Activated CD4-positive, alpha-beta T cell treated with anti-CD3 and anti-CD28 coated beads, Interleukin-2, Interleukin-4, amounts not matched to agents 100 ng/mL and 50 ng/mL, durations not matched to agents 16 hours and 8 hours (primary cell): ENCODE data around the gene MRPL21.
A peak's percentile ranks its signal among the peaks of the same experiment; 100 is the strongest.

Source experiments
- DNase-seq: peaks from one replicate; pipeline ENCODE4 v3.0.0-alpha.2; 2020; ENCODE audit warnings: low spot score

MRPL21 gene

DNA sequence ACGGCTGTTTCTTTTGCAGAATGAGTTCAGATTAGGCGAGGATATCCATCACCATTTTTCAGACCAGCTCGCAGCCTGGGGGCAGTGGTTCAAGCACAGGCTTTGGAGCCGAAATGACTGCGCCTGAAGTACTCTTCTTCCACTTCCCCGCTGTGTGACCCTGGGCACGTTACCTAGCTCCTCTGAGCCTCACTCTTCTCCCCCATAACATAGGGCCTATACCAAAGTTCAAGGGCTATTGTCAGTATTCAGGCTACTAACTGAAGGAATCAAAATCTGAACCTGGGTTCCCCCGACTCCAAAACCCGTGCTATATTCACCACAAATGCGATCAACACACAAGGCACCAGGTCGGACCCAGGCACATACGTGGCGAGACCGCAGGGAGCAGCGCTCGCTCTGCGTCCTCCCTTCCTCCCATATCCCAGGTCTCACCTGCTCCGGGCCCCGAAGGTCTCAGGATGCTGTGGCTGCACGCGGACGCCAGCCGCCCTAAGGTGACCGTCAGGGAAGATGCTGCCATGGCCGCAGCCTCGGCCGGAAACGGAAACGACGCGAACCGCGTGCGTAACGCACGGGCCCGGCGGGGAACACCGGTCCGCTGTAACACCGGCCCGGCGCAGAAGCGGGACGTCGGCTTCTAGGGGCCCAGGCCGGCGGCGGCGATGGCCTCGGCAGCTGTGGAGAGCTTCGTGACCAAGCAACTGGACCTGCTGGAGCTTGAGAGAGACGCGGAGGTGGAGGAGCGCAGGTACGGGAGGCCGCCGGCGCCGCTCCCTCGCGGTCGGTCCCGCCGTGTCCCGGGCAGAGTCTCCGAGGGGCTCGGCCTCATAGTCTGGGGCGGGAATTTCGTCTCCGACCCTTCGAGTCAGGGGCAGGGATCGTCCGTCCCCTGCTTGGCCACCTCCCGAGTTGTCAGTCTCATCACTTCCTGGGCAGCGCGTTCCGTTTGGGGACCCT, at the start of gene MRPL21, which contains the start of gene IGHMBP2:
TSS of gene MRPL21 (minus strand) at position 545 of the 960 bp plus-strand sequence. CDS start at position 523, 22 bp downstream.
TSS of gene IGHMBP2 (plus strand) at position 604 of the 960 bp plus-strand sequence. CDS start at position 666, 62 bp downstream.
- DNase-seq, result peak; percentile 88

DNA sequence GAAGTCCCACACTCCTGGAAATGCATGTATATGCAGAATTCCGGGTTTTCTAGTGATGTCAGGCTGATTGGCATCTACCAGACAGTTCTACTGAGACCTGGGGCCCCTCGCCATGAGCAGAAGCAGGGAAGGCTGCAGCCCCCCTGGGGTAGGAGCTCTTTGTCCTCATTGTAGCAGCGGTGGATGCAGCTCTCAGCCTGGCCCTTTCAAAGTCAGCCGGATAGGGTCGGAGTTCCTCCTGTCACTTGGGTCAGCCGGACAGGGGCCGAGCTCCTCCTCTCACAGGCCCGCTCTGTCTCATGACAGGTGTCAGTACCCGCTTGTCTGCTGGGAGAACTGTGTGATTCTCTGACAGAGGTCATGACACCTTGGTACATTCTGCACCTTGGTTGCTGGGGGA, 47.1 kb upstream of the MRPL21 start:
- DNase-seq, result no peak

- DNase-seq, result no peak
Measured at GRCh38 chr11:68950270-68950669, 46.6 kb upstream of the MRPL21 start.

- DNase-seq, result no peak
Measured at GRCh38 chr11:68948935-68949334, 45.3 kb upstream of the MRPL21 start.

DNA sequence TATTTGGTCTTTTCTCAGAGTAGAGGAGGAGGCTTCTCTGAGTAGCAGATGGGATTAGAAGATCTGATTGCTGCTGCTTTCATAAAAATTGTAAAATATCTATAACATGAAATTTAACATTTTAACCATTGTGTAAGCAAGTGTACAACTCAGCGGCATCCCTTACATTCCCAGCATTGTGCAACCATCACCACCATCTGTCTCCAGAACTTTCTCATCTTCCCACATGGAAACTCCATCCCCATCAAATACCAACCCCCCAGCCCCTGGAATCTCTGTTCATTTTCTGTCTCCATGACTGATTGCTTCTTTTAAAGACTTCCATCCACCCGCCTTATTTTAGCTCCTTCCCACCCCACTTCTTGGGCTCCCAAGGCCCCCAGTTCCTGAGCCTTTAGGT, 44.9 kb upstream of the MRPL21 start:
- no peak for DNase-seq

GRCh38 chr11:68947151-68947550, 43.5 kb upstream of the MRPL21 start:
- no peak for DNase-seq

DNA sequence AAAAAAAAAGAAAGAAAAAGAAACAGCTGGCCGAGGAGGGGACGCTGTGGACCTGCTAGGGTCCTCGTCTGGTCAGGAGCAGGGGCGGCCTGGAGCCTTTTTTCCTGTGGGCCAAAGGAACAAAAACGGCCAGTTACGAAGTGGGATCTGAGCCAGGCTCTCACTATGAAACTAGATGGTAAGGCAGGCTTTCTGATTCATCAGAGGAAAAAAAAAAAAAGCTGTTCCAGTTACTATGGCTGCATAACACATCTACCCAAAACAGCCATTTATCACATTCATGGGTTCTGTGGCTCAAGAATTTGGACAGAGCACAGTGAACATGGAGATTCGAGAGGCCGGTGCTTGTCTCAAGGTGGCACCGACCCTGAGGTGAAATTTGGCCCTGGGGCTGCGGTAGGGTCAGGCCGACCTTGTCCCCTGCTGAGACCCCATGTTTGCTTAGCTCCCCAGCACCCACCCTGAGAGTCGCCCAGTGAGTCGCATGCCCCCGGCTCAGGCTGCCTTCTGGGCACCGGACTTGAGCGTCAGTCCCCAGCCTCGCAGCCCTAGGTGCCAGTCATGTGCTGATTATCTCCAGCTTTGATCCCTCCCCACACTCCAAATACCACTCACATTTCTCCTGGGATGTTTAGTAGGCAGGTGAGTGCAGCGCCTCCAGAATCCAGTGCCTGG, 42.9 kb upstream of the MRPL21 start:
- DNase-seq, result no peak

- DNase-seq, result no peak
Measured at GRCh38 chr11:68942751-68943271, 39.2 kb upstream of the MRPL21 start.

- DNase-seq, result no peak
Measured at GRCh38 chr11:68942095-68942620, 38.5 kb upstream of the MRPL21 start.

DNA sequence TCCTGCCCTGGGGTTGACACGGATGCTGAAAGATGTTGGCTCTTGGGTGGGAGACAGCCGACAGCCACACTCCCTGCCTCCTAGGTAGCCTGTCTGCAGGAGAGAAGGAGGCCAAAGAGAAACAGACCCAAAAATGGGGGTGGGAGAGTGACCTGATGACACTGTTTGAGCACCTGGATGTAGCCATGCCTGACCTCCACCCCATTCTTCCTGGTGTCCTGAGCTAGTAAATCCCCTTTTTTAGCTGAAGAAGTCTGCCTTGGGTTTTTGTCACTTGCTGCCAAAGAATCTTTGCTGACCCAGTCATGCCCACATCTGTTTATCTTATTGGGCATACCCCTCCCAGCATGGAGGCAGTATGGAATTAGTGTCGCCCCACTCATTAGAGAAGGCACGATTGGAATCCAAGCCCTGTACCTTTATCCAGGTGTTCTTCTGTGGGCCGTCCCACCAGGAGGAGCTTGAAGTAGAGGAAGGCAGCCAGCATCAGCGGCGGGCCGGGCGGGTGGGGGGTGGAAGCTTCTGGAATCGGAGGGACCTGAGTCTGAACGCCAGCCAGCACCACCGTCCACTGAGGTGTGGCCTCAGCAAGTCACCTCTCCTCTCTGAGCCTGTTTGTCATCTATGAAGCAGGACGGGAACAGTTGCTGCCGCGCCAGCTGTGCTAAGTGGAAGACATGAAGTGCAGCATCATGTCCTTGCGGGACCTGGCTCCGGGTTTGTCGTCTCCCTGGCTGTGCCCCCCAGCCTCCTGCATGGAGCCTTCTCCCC, 37.9 kb upstream of the MRPL21 start:
- DNase-seq, result no peak

DNA sequence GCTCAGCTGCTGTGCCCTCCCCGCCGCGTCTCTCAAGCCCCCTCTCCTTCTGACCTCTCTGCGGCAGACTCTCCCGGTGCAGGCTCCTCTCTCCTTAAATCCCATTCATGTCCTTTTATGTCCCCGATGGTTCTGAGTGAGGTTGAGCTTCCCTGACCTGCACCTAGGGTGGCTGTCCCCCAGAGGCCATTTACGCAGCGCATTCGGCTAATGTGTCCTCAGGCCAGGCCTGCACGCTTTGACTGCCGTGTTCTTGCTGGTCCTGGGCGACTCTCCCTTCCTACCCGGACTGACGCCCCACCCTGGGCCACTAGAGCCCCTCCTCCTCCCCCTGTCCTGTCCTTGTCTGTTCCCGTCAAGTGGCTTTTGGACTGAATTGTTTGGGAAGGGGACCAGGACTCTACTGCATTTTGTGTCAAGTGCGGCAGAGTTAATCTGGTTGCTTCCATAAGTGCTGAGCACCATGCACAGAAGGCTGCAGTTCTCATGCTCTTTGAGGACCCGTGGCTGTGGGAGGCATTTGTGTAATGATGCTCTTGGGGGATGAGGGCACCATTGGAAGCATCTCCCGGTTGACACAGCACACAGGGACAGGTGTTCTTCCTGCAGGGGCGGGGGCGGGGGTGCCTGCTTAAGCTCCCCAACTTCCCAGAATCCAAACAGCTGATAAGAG, 37.2 kb upstream of the MRPL21 start:
- no peak for DNase-seq

- DNase-seq, result no peak
Measured at GRCh38 chr11:68939583-68940555, 36.2 kb upstream of the MRPL21 start.

- DNase-seq, result no peak
Measured at GRCh38 chr11:68938816-68939582, 35.4 kb upstream of the MRPL21 start.

GRCh38 chr11:68938088-68938487, 34.5 kb upstream of the MRPL21 start:
- no peak for DNase-seq

DNA sequence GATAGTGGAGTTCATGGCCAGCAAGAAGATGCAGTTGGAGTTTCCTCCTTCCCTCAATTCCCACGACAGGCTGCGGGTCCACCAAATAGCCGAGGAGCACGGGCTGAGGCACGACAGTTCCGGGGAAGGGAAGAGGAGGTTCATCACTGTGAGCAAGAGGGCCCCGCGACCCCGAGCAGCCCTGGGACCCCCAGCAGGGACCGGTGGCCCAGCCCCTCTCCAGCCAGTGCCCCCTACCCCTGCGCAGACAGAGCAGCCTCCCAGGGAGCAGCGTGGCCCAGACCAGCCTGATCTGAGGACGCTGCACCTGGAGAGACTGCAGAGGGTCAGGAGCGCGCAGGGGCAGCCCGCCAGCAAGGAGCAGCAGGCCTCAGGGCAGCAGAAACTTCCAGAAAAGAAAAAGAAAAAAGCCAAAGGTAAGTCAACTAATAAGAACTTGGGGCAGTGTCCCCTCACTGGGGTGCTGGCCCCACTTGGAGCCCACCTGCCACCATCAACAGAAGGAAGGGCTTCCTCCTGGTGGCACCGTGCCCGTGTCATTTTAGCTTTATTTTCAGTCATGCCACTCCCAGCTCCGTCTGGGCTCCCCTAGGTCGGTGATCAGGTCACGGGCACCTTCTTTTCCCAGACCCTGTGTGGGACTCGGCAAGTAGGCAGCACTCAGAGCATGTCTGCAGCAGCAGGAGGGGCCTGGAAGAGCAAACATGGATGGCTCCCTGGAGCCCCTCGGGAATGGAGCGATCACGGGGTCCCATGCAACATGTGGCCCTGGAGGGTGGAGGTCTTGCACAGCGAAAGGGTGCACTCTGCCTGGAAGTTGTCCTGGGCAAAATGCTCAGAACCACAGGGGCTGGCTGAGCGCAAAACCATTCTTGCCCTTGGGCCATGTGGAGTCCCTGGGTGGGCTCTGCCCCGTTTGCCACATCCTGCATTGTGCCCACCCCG, 33.3 kb upstream of the MRPL21 start:
- DNase-seq, result no peak

GRCh38 chr11:68936358-68936636, 32.7 kb upstream of the MRPL21 start:
- no peak for DNase-seq

DNA sequence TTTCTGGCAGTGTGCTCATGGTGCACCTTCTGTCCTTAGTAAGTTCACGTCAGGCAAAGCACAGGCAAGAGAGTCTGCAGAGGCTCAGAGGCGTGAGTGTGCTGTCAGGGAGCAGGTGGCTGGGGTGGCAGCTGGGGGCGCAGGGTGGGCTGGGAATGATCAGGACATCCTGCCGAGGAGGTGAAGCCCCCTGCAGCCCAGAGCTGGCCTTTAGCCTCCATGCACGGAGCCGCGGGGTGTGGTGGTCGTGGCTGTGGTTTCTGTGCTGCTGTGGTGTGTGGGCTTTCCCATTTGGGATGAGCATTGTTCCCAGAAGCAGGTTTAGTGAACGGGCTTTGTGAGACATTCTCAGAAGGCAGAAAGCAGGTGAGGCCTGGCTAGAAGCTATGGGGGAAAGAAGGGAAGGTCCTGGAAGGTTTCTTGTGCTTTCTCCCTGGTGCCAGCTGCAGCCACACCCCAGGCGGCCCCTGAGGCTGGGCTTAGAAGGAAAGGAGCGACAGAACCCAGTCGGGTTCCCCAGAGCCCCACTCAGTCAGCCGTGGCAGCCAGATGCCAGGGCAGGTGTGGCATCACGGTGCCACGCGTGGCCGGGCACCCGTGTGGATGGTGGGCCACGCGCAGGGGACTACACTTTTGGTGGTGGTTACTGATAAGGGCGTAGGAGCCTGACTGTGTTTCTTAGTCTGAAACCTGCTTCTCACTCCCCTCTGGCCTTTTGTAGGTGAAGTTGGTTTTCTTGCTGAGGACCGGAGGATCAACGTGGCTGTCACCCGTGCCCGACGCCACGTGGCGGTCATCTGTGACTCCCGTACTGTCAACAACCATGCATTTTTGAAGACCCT, 32.1 kb upstream of the MRPL21 start:
- DNase-seq, result no peak
